GM12878 (cell line): Measurements from ENCODE around the gene ADCY10. TPM values are rescaled to one million over a fixed set of nuclear protein-coding genes. Genes with fewer than 3 reads are reported as not detected.

Source experiments
- ATAC-seq: fragments of 200-7000 bp; cut with Tn5 transposase; 3 replicates; pipeline ENCODE4 v1.9.1; 2020; ENCODE audit warnings: mild to moderate bottlenecking, moderate library complexity
- BruUV-seq: library from RNA; stranded (reverse); fragments of 400-500 nt; replicated peaks from 2 replicates; lab custom pipeline; 2021; lab: Mats Ljungman, UMichigan
- CTCF ChIA-PET: fragments of 300-600 bp; sonication (Branson Sonifier 250); formaldehyde crosslinking; extraction: SDS; loops from one replicate; lab custom pipeline; 2021; ENCODE audit warnings: inconsistent platforms; lab: Yijun Ruan, JAX
- POLR2A ChIA-PET: fragments of 350-600 bp; formaldehyde crosslinking; extraction: SDS; loops from one replicate; lab custom pipeline; 2021; ENCODE audit warnings: inconsistent platforms; lab: Charles Lee
- RAD21 ChIA-PET: fragments of 300-600 bp; sonication (Branson Sonifier 250); formaldehyde crosslinking; loops from one replicate; lab custom pipeline; 2023; ENCODE audit warnings: antibody characterized with exemption; ENCODE audit not compliant: unreplicated experiment; lab: Charles Lee
- SMC1A ChIA-PET: fragments of 300-600 bp; sonication (Branson Sonifier 250); formaldehyde crosslinking; loops from one replicate; lab custom pipeline; 2023; ENCODE audit not compliant: unreplicated experiment, uncharacterized antibody; lab: Charles Lee
- DNase-seq: peaks from one replicate; pipeline ENCODE4 v3.0.0-alpha.2; 2011; ENCODE audit warnings: low read depth, low spot score
- FAIRE-seq: peaks from 3 replicates; lab custom pipeline; 2011; peaks lifted over from hg19 to GRCh38; lab: Jason Lieb, UNC
- H2AFZ ChIP-seq: 2 replicates; pipeline ENCODE4 v1.6.0; 2011; ENCODE audit warnings: low read depth, low read length, control low read depth; ENCODE audit not compliant: control insufficient read depth
- H3K27ac ChIP-seq: 2 replicates; pipeline ENCODE4 v1.5.1; 2011; ENCODE audit warnings: control low read depth; ENCODE audit not compliant: control insufficient read depth, insufficient read depth
- H3K27me3 ChIP-seq, 2 experiments: replicated peaks in 1 of 2; 2 replicates each; pipeline versions ENCODE4 v1.6.0 to v1.6.1; 2011; ENCODE audit warnings: low read length in 1 of 2; ENCODE audit not compliant: control insufficient read depth in 2 of 2, insufficient read depth in 2 of 2
- H3K36me3 ChIP-seq, 2 experiments: 2 replicates each; pipeline ENCODE4 v1.5.1; 2011; ENCODE audit warnings: low read length in 1 of 2; ENCODE audit not compliant: control insufficient read depth in 2 of 2, insufficient read depth in 2 of 2
- H3K4me1 ChIP-seq: 2 replicates; pipeline ENCODE4 v1.6.1; 2011; ENCODE audit warnings: mild to moderate bottlenecking, low read length, moderate library complexity, mixed read lengths; ENCODE audit not compliant: control insufficient read depth, insufficient read depth
- H3K4me2 ChIP-seq: 2 replicates; pipeline ENCODE4 v1.6.0; 2011; ENCODE audit warnings: control low read depth; ENCODE audit not compliant: control insufficient read depth, insufficient read depth
- H3K4me3 ChIP-seq: fragments of 200-600 bp; sonication (generic); 2 replicates; pipeline ENCODE4 v1.5.1; 2016
- H3K79me2 ChIP-seq: 2 replicates; pipeline ENCODE4 v1.6.0; 2011; ENCODE audit warnings: low read length; ENCODE audit not compliant: control insufficient read depth, insufficient read depth
- H3K9ac ChIP-seq: 2 replicates; pipeline ENCODE4 v1.8.0; 2011; ENCODE audit warnings: low read length, control low read depth, mixed read lengths; ENCODE audit not compliant: control insufficient read depth, insufficient read depth
- H3K9me3 ChIP-seq: replicated peaks from 3 replicates; pipeline ENCODE4 v1.5.1; 2011; ENCODE audit warnings: mild to moderate bottlenecking, low read length; ENCODE audit not compliant: control insufficient read depth, insufficient read depth
- H4K20me1 ChIP-seq: 2 replicates; pipeline ENCODE4 v1.6.0; 2011; ENCODE audit not compliant: control insufficient read depth, insufficient read depth
- BACH1 ChIP-seq: fragments of 450-650 bp; IDR thresholded peaks from 2 replicates; pipeline ENCODE4 v1.6.1; 2017; ENCODE audit warnings: mild to moderate bottlenecking, borderline replicate concordance
- HDGF ChIP-seq: fragments of 450-650 bp; IDR thresholded peaks from 2 replicates; pipeline ENCODE4 v1.6.1; 2016; ENCODE audit warnings: antibody characterized with exemption
- IKZF1 ChIP-seq: fragments of 450-650 bp; conservative IDR thresholded peaks from 2 replicates; pipeline ENCODE4 v1.6.1; 2017; ENCODE audit warnings: antibody characterized with exemption, mild to moderate bottlenecking
- SUZ12 ChIP-seq: fragments of 200-600 bp; sonication (generic); IDR thresholded peaks from one replicate; pipeline ENCODE4 v1.6.1; 2018; ENCODE audit warnings: antibody characterized with exemption, mild to moderate bottlenecking; ENCODE audit not compliant: unreplicated experiment
- WGBS: methylation state at CpG from one replicate; pipeline ENCODE4 v1.1.6; 2016; ENCODE audit warnings: low lambda C conversion rate; ENCODE audit not compliant: insufficient replicate concordance, insufficient coverage; ENCODE audit errors: missing lambda C conversion rate; 5-methylcytosine and 5-hydroxymethylcytosine counted together
- in situ Hi-C: fragments of 300-500 bp; cut with MboI; formaldehyde crosslinking; loops from 9 replicates; pipeline ENCODE4 v1.14.3; 2018; ENCODE audit warnings: mixed read lengths
- intact Hi-C: fragments of 100-400 bp; cut with micrococcal nuclease; formaldehyde crosslinking; loops from one replicate; pipeline ENCODE4 v1.14.2; 2022; ENCODE audit not compliant: unreplicated experiment
- polyA plus RNA-seq, 11 experiments: library from polyadenylated mRNA; depleted of rRNA in 4 of 11; unstranded in 6 of 11; stranded (reverse) in 5 of 11; fragments of >200 nt; fragmentation: Nextera tagmentation in 4 of 11; fragmentation: Illumina TruSeq in 1 of 11; extraction: Ambion mirVana in 4 of 11; extraction: Trizol in 1 of 11; gene quantifications; 1 replicate in 1 of 11; 2 replicates in 10 of 11; pipeline versions ENCODE4 v1.2.1 to v1.2.3, GENCODE V29; 2011 to 2016; ENCODE audit warnings: inconsistent platforms in 2 of 11, missing spikeins in 2 of 11, low read depth in 1 of 11
- total RNA-seq, 4 experiments: library from RNA; depleted of rRNA in 3 of 4; stranded (reverse); fragments of >200 nt in 3 of 4; fragmentation: Illumina TruSeq in 1 of 4; extraction: Trizol in 1 of 4; gene quantifications; 2 replicates each; pipeline versions ENCODE4 v1.2.1 to v1.2.3, GENCODE V29; 2013 to 2021
- TF ChIP-seq, protein P1 (sequence below): IDR thresholded peaks from 2 replicates; pipeline ENCODE4 v1.6.1; 2011; ENCODE audit warnings: borderline replicate concordance, low read depth, mild to moderate bottlenecking, moderate library complexity, mixed read lengths, low read length; ENCODE audit not compliant: insufficient read depth; ENCODE audit errors: extremely low read length
- TF ChIP-seq, protein P2 (sequence below): IDR thresholded peaks from 2 replicates; pipeline ENCODE4 v1.6.1; 2011; ENCODE audit warnings: mild to moderate bottlenecking, low read depth, low read length, moderate library complexity; ENCODE audit not compliant: insufficient replicate concordance

ADCY10 gene
- total and polyA plus RNA-seq, 10 of the 15 experiments (the other 5 are each of a cell fraction or from before 2014, with no cell fraction given), result 0.13 to 0.22 TPM; not detected in 8

DNA sequence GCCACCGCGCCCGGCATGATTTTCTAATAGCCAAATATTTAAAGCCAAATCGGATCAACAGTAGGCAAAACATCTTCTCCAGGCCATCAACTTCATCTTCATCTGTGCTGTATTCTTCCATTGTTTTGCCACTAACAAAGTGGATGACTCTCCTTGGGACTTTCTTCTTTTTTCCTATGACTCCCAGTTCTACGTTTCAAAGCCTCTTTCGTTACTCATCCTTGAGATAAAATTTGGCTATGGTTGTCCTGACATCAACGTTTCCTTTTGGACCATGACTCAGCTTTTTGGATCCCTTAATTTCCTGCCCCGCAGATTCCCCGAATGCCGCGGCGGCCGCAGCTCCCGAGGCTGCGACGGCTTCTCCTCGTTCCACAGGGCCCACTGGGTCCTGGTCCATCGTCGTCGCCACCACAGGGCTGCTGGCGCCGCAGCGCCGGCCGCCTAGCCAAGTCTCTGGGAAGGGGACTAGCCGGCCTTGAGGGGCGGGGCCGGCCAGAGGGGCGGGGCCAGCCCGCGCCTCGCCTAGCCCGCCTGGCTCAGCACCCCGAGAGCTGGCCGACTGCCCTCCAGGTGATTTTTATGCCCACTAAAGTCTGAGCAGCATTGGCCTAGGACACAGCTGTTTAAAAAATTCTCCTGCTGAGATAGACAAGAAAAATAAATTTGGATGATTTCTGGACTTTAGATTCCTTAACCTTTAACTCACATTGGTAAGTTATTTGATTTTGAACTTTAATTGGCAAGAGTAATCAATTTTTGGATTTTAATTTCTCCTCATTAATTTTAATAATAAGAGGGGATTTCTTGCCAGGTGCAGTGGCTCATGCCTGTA is 93.9 kb downstream of the ADCY10 start:
- H3K9ac ChIP-seq, result no peak overlapping the region
- ATAC-seq, result peak; percentile 99
- no peaks in the 10 kb centered on the region for H3K27me3 ChIP-seq
- no peak for FAIRE-seq
- peaks cover 5% of the 10 kb centered on the region; the same call in 2 of the 3 replicates for H3K9me3 ChIP-seq
- in situ Hi-C loops, result no loop called here
- H2AFZ ChIP-seq, result peak overlapping the region; percentile 72
- SMC1A ChIA-PET, result no interaction called here
- no peak for DNase-seq
- H4K20me1 ChIP-seq, result no peaks in the 10 kb centered on the region
- 20% methylated on average over 34 of the region's 35 CpGs for WGBS
- H3K36me3 ChIP-seq, result no peaks in the 10 kb centered on the region
- peak overlapping the region; percentile 61; the same call in 1 of the 2 replicates for H3K4me3 ChIP-seq
- TF ChIP-seq BACH1, result peak; percentile 46; the same call in 1 of the 2 replicates
- TF ChIP-seq, protein P1, sequence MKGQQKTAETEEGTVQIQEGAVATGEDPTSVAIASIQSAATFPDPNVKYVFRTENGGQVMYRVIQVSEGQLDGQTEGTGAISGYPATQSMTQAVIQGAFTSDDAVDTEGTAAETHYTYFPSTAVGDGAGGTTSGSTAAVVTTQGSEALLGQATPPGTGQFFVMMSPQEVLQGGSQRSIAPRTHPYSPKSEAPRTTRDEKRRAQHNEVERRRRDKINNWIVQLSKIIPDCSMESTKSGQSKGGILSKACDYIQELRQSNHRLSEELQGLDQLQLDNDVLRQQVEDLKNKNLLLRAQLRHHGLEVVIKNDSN, result no peak
- TF ChIP-seq SUZ12, result no peak
- TF ChIP-seq, protein P2, sequence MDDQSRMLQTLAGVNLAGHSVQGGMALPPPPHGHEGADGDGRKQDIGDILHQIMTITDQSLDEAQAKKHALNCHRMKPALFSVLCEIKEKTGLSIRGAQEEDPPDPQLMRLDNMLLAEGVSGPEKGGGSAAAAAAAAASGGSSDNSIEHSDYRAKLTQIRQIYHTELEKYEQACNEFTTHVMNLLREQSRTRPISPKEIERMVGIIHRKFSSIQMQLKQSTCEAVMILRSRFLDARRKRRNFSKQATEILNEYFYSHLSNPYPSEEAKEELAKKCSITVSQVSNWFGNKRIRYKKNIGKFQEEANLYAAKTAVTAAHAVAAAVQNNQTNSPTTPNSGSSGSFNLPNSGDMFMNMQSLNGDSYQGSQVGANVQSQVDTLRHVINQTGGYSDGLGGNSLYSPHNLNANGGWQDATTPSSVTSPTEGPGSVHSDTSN, result no peak
- no peak for TF ChIP-seq HDGF
- TF ChIP-seq IKZF1, result peak; percentile 21; the same call in 1 of the 2 replicates
- no TSS peak for BruUV-seq
- H3K27ac ChIP-seq, result no peak overlapping the region
- RAD21 ChIA-PET, result no interaction called here
- no peaks in the 10 kb centered on the region for H3K4me1 ChIP-seq
- no peaks in the 10 kb centered on the region for H3K79me2 ChIP-seq
- intact Hi-C loops, result no loop called here
- peak overlapping the region; percentile 77 for H3K4me2 ChIP-seq
- CTCF ChIA-PET, result no interaction called here
- POLR2A ChIA-PET, result no interaction called here
